MCF 10A (cell line): ENCODE measurements around the gene BICC1. TPM values are rescaled to one million over a fixed set of nuclear protein-coding genes. Genes with fewer than 3 reads are reported as not detected.
"Not testable (repeated sequence)": the region's sequence is repeated elsewhere in the genome, so short reads cannot be mapped to it uniquely, and the experiment has no call there.

Experiments
- BruUV-seq: library from RNA; stranded (reverse); fragments of 400-500 nt; replicated peaks from 2 replicates; lab custom pipeline; 2021; lab: Mats Ljungman, UMichigan
- CTCF ChIA-PET: fragments of 300-600 bp; sonication (Branson Sonifier 250); formaldehyde crosslinking; extraction: SDS; loops from one replicate; lab custom pipeline; 2021; ENCODE audit warnings: antibody characterized with exemption, inconsistent platforms; lab: Yijun Ruan, JAX
- POLR2A ChIA-PET: fragments of 300-600, 350-650 bp; sonication (Branson Sonifier 250); formaldehyde crosslinking; extraction: SDS; loops from one replicate; lab custom pipeline; 2020; ENCODE audit warnings: antibody characterized with exemption, inconsistent platforms; lab: Yijun Ruan, JAX
- DNase-seq: peaks from one replicate; pipeline ENCODE4 v3.0.0-alpha.2; 2018; ENCODE audit not compliant: unreplicated experiment
- H3K27ac Mint-ChIP-seq: one replicate; pipeline ENCODE4 v1.8.0; 2022; ENCODE audit warnings: mild to moderate bottlenecking, low read depth, mixed read lengths; ENCODE audit not compliant: unreplicated experiment
- H3K27me3 Mint-ChIP-seq: one replicate; pipeline ENCODE4 v1.8.0; 2022; ENCODE audit warnings: mixed read lengths; ENCODE audit not compliant: insufficient read depth, unreplicated experiment
- H3K36me3 Mint-ChIP-seq: one replicate; pipeline ENCODE4 v1.8.0; 2022; ENCODE audit warnings: mild to moderate bottlenecking, moderate library complexity, mixed read lengths; ENCODE audit not compliant: insufficient read depth, unreplicated experiment
- H3K4me1 Mint-ChIP-seq: one replicate; pipeline ENCODE4 v1.8.0; 2022; ENCODE audit warnings: mixed read lengths; ENCODE audit not compliant: insufficient read depth, unreplicated experiment
- H3K4me3 Mint-ChIP-seq: one replicate; pipeline ENCODE4 v1.8.0; 2022; ENCODE audit warnings: mild to moderate bottlenecking, moderate library complexity, mixed read lengths; ENCODE audit not compliant: unreplicated experiment
- H3K9me3 Mint-ChIP-seq: one replicate; pipeline ENCODE4 v1.8.0; 2022; ENCODE audit warnings: mixed read lengths; ENCODE audit not compliant: unreplicated experiment
- intact Hi-C: fragments of 100-400 bp; cut with micrococcal nuclease; formaldehyde crosslinking; loops from 2 replicates; pipeline ENCODE4 v1.14.1; 2022
- total RNA-seq: library from RNA; stranded (reverse); gene quantifications from 2 replicates; pipeline ENCODE4 v1.2.3, GENCODE V29; 2022
- TF ChIP-seq, protein P1 (sequence below): fragments of 200-600 bp; IDR thresholded peaks from one replicate; pipeline ENCODE4 v1.8.0; 2022; ENCODE audit warnings: antibody characterized with exemption, mild to moderate bottlenecking; ENCODE audit not compliant: unreplicated experiment

BICC1 gene
- total RNA-seq, 1 experiment from 2014 or later = 15.6 TPM

DNA sequence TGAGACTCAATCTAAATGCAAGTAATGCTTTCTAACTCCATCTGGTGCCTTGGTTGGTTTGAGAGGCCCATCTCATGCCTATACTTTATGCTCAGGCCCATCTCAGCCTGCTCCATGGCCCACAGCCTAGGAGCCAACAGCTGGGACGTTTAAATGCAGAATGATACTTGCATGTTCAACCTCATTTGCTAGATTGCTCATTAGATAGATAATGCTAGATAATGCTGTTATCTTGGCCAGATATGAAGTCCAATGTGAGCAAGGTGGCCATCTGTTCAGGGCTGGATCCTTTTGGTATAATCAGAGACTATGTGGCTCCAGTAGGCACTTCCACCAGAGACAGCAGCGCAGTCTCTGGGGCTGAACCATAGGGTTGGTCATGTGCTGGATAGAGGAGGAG is 342.1 kb downstream of the BICC1 start:
- TF ChIP-seq, protein P1, sequence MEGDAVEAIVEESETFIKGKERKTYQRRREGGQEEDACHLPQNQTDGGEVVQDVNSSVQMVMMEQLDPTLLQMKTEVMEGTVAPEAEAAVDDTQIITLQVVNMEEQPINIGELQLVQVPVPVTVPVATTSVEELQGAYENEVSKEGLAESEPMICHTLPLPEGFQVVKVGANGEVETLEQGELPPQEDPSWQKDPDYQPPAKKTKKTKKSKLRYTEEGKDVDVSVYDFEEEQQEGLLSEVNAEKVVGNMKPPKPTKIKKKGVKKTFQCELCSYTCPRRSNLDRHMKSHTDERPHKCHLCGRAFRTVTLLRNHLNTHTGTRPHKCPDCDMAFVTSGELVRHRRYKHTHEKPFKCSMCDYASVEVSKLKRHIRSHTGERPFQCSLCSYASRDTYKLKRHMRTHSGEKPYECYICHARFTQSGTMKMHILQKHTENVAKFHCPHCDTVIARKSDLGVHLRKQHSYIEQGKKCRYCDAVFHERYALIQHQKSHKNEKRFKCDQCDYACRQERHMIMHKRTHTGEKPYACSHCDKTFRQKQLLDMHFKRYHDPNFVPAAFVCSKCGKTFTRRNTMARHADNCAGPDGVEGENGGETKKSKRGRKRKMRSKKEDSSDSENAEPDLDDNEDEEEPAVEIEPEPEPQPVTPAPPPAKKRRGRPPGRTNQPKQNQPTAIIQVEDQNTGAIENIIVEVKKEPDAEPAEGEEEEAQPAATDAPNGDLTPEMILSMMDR = no peak
- Mint-ChIP-seq H3K27me3 (no peaks in the 10 kb centered on the region), H3K27ac (peak overlapping the region; percentile 83), H3K36me3 (no peaks in the 10 kb centered on the region), H3K4me3 (no peak overlapping the region), H3K9me3 (peaks cover 9% of the 10 kb centered on the region), H3K4me1 (peaks cover 16% of the 10 kb centered on the region)
- no peak for DNase-seq
- ChIA-PET POLR2A (no interaction called here), CTCF (interaction anchor here (1.1 kb wide), 1 partner anchor 573 kb away, joined by 4 read pairs; no protein-coding TSS in a partner anchor)
- intact Hi-C loops = no loop called here
- BruUV-seq = no TSS peak

DNA sequence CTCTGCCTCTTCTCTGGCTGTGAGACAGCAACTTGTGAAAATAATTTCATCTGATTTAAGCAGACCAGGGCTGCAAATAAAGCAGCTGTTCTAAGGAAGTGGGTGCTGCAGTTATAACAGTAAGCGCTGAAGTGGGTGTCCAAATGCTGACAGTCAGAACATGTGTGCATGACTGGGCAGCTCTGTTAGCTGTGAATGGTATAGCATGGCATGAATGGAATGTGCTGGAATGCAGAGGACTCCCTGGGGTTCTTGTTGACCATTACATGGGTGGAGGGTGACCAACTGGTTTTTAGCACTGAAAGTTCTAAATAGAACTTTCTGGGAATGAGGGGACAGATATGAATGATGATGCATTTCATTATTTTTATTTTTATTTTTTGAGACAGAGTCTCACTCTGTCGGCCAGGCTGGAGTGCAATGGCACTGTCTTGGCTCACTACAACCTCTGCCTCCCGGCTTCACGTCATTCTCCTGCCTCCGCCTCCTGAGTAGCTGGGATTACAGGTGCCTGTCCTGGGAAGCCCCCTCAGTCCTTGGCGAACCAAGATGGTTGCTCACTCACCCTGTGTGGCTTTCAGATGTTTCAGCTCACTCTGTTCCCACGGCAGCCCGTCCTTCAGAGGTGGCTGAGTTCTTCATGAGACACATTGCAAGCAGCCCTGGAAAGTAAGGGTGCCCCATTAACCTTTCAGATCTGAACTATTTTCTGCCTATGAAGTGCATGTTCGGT is 344.0 kb downstream of the BICC1 start:
- H3K4me3 Mint-ChIP-seq = peak overlapping the region; percentile 24
- H3K27me3 Mint-ChIP-seq = no peaks in the 10 kb centered on the region
- ChIA-PET CTCF (no interaction called here), POLR2A (interaction anchor here (0.5 to 1.1 kb wide), 3 partner anchors 35 to 1140 kb away, joined by 3 read pairs; no protein-coding TSS in a partner anchor)
- intact Hi-C loops = no loop called here
- peak overlapping the region; percentile 83 for H3K27ac Mint-ChIP-seq
- H3K9me3 Mint-ChIP-seq = peaks cover 9% of the 10 kb centered on the region
- no peaks in the 10 kb centered on the region for H3K36me3 Mint-ChIP-seq
- BruUV-seq = no TSS peak
- H3K4me1 Mint-ChIP-seq = peaks cover 18% of the 10 kb centered on the region
- TF ChIP-seq, protein P1 = no peak
- peak; percentile 90 for DNase-seq

- H3K4me3 Mint-ChIP-seq = no peak overlapping the region
- BruUV-seq = no TSS peak
- intact Hi-C loops = no loop called here
- peak overlapping the region; percentile 83 for H3K27ac Mint-ChIP-seq
- peaks cover 18% of the 10 kb centered on the region for H3K4me1 Mint-ChIP-seq
- no peak for DNase-seq
- TF ChIP-seq, protein P1 = no peak
- no peaks in the 10 kb centered on the region for H3K36me3 Mint-ChIP-seq
- ChIA-PET POLR2A (no interaction called here), CTCF (no interaction called here)
- no peaks in the 10 kb centered on the region for H3K27me3 Mint-ChIP-seq
- H3K9me3 Mint-ChIP-seq = peaks cover 9% of the 10 kb centered on the region
Measured at GRCh38 chr10:58857251-58857805, 344.7 kb downstream of the BICC1 start.

DNA sequence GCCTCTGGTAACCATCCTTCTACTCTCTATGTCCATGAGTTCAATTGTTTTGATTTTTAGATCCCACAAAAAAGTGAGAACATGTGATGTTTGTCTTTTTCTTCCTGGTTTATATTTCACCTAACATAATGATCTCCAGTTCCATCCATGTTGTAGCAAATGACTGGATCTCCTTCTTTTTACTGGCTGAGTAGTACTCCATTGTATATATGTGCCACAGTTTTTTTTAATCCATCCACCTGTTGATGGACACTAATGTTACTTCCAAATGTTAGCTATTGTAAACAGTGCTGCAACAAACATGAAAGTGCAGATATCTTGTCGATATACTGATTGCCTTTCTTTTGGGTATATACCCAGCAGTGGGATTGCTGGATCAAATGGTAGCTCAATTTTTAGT is 345.5 kb downstream of the BICC1 start:
- Mint-ChIP-seq H3K27ac (peak overlapping the region; percentile 37), H3K4me1 (peaks cover 25% of the 10 kb centered on the region)
- H3K27me3 Mint-ChIP-seq, intact Hi-C loops, DNase-seq, POLR2A ChIA-PET, H3K4me3 Mint-ChIP-seq, H3K9me3 Mint-ChIP-seq, H3K36me3 Mint-ChIP-seq, BruUV-seq: not testable (repeated sequence)
- CTCF ChIA-PET = interaction anchor here (0.7 kb wide), 1 partner anchor 14 kb away, joined by 3 read pairs; no protein-coding TSS in a partner anchor
